ENCODE data around the gene WDR44.

WDR44 gene

GRCh38 chrX:118368398-118368797 is 22.5 kb downstream of the WDR44 start:
- no peaks in the 10 kb centered on the region for H3K4me1 ChIP-seq (ENCODE audit: low read length)
- H3K36me3 ChIP-seq (replicated peaks; ENCODE audit: low read depth, low read length): no peaks in the 10 kb centered on the region
- no peak overlapping the region for H3K9ac ChIP-seq (ENCODE audit: low read length)
- H3K27ac ChIP-seq (ENCODE audit: low read length): no peak overlapping the region
- H3K27me3 ChIP-seq (ENCODE audit: low read depth, low read length): no peaks in the 10 kb centered on the region
- H3K4me3 ChIP-seq (ENCODE audit: low read length): no peak overlapping the region
- H3K4me2 ChIP-seq (ENCODE audit: low read length): no peak overlapping the region
- TF ChIP-seq CTCF (IDR thresholded peaks at IDR 0.05; ENCODE audit: low read depth, low read length) (no peak), EZH2phosphoT487 (IDR thresholded peaks at IDR 0.05; ENCODE audit: low read depth) (no peak)
- no peaks in the 10 kb centered on the region for H3K79me2 ChIP-seq (ENCODE audit: low read length)
- no peak overlapping the region for H2AFZ ChIP-seq (ENCODE audit: low read depth, low read length)
- no peaks in the 10 kb centered on the region for H3K9me3 ChIP-seq (ENCODE audit: insufficient read depth, low read length)
- H4K20me1 ChIP-seq (ENCODE audit: insufficient read depth, low read length): 0 out of 2 replicates have a peak, but pooled peaks cover 2% of the 10 kb centered on the region

GRCh38 chrX:118370921-118371624 is 25.2 kb downstream of the WDR44 start:
- Histone ChIP-seq H3K36me3 (replicated peaks; ENCODE audit: low read depth, low read length) (no peaks in the 10 kb centered on the region), H3K9me3 (ENCODE audit: insufficient read depth, low read length) (no peaks in the 10 kb centered on the region), H3K9ac (ENCODE audit: low read length) (no peak overlapping the region), H3K27me3 (ENCODE audit: low read depth, low read length) (no peaks in the 10 kb centered on the region), H4K20me1 (ENCODE audit: insufficient read depth, low read length) (no peaks in the 10 kb centered on the region), H3K4me3 (ENCODE audit: low read length) (no peak overlapping the region), H3K4me1 (ENCODE audit: low read length) (no peaks in the 10 kb centered on the region), H2AFZ (ENCODE audit: low read depth, low read length) (no peak overlapping the region), H3K27ac (ENCODE audit: low read length) (no peak overlapping the region), H3K79me2 (ENCODE audit: low read length) (no peaks in the 10 kb centered on the region), H3K4me2 (ENCODE audit: low read length) (no peak overlapping the region)
- TF ChIP-seq CTCF (IDR thresholded peaks at IDR 0.05; ENCODE audit: low read depth, low read length) (no peak), EZH2phosphoT487 (IDR thresholded peaks at IDR 0.05; ENCODE audit: low read depth) (no peak)

GRCh38 chrX:118373538-118373937 is 27.6 kb downstream of the WDR44 start:
- Histone ChIP-seq H3K9me3 (ENCODE audit: insufficient read depth, low read length) (no peaks in the 10 kb centered on the region), H3K27me3 (ENCODE audit: low read depth, low read length) (no peaks in the 10 kb centered on the region), H3K79me2 (ENCODE audit: low read length) (no peaks in the 10 kb centered on the region), H3K4me2 (ENCODE audit: low read length) (no peak overlapping the region), H2AFZ (ENCODE audit: low read depth, low read length) (no peak overlapping the region), H3K27ac (ENCODE audit: low read length) (no peak overlapping the region), H3K4me1 (ENCODE audit: low read length) (no peaks in the 10 kb centered on the region), H4K20me1 (ENCODE audit: insufficient read depth, low read length) (no peaks in the 10 kb centered on the region), H3K36me3 (replicated peaks; ENCODE audit: low read depth, low read length) (no peaks in the 10 kb centered on the region), H3K9ac (ENCODE audit: low read length) (no peak overlapping the region), H3K4me3 (ENCODE audit: low read length) (no peak overlapping the region)
- TF ChIP-seq CTCF (IDR thresholded peaks at IDR 0.05; ENCODE audit: low read depth, low read length) (no peak), EZH2phosphoT487 (IDR thresholded peaks at IDR 0.05; ENCODE audit: low read depth) (no peak)

GRCh38 chrX:118383120-118383519 is 37.2 kb downstream of the WDR44 start:
- no peaks in the 10 kb centered on the region for H3K79me2 ChIP-seq (ENCODE audit: low read length)
- no peak overlapping the region for H3K4me3 ChIP-seq (ENCODE audit: low read length)
- no peaks in the 10 kb centered on the region for H4K20me1 ChIP-seq (ENCODE audit: insufficient read depth, low read length)
- H2AFZ ChIP-seq (ENCODE audit: low read depth, low read length): no peak overlapping the region
- H3K4me2 ChIP-seq (ENCODE audit: low read length): no peak overlapping the region
- no peaks in the 10 kb centered on the region for H3K4me1 ChIP-seq (ENCODE audit: low read length)
- no peaks in the 10 kb centered on the region for H3K9me3 ChIP-seq (ENCODE audit: insufficient read depth, low read length)
- H3K36me3 ChIP-seq (replicated peaks; ENCODE audit: low read depth, low read length): no peaks in the 10 kb centered on the region
- TF ChIP-seq EZH2phosphoT487 (IDR thresholded peaks at IDR 0.05; ENCODE audit: low read depth): no peak
- no peak for TF ChIP-seq CTCF (IDR thresholded peaks at IDR 0.05; ENCODE audit: low read depth, low read length)
- H3K27me3 ChIP-seq (ENCODE audit: low read depth, low read length): no peaks in the 10 kb centered on the region
- no peak overlapping the region for H3K9ac ChIP-seq (ENCODE audit: low read length)
- no peak overlapping the region for H3K27ac ChIP-seq (ENCODE audit: low read length)
